Measurements from ENCODE around the gene POLQ. TPM values are rescaled to one million over a fixed set of nuclear protein-coding genes. Genes with fewer than 3 reads are reported as not detected.
"Not testable (repeated sequence)": the region's sequence is repeated elsewhere in the genome, so short reads cannot be mapped to it uniquely, and the experiment has no call there.

The POLQ gene
- total RNA-seq, 2 donors from 2014 or later = 11.5 to 49.6 TPM

- H3K4me1 Mint-ChIP-seq (ENCODE audit: low read depth in 2 of 2) = peaks cover 9 to 12% of the 10 kb centered on the region in 2 donors
- peaks cover 5% of the 10 kb centered on the region for H3K36me3 Mint-ChIP-seq
- no peak overlapping the region for H3K4me3 Mint-ChIP-seq
- no peaks in the 10 kb centered on the region for H3K27me3 Mint-ChIP-seq
- ATAC-seq = no peak
- no peak for DNase-seq (ENCODE audit: low spot score)
- H3K27ac Mint-ChIP-seq = no peak overlapping the region
- H3K9me3 Mint-ChIP-seq = no peaks in the 10 kb centered on the region
Measured at GRCh38 chr3:121436074-121436473, 109.7 kb downstream of the POLQ start.

- Mint-ChIP-seq H3K4me1 (ENCODE audit: low read depth in 2 of 2) (peaks cover 9 to 12% of the 10 kb centered on the region in 2 donors), H3K27ac (peak overlapping the region; percentile 50 to 54), H3K4me3 (peak overlapping the region; percentile 47), H3K36me3 (peaks cover 10% of the 10 kb centered on the region), H3K9me3 (no peaks in the 10 kb centered on the region), H3K27me3 (no peaks in the 10 kb centered on the region)
- ATAC-seq = peak; percentile 84 to 91
- DNase-seq (ENCODE audit: low spot score) = peak; percentile 74
Measured at GRCh38 chr3:121431726-121432517, 113.9 kb downstream of the POLQ start.

- H3K4me3 Mint-ChIP-seq = no peak overlapping the region
- no peak overlapping the region for H3K27ac Mint-ChIP-seq
- peaks cover 9 to 12% of the 10 kb centered on the region in 2 donors for H3K4me1 Mint-ChIP-seq (ENCODE audit: low read depth in 2 of 2)
- no peaks in the 10 kb centered on the region for H3K27me3 Mint-ChIP-seq
- no peaks in the 10 kb centered on the region for H3K9me3 Mint-ChIP-seq
- DNase-seq (ENCODE audit: low spot score) (no peak), ATAC-seq (no peak)
- peaks cover 10% of the 10 kb centered on the region for H3K36me3 Mint-ChIP-seq
Measured at GRCh38 chr3:121430664-121431215, 115.0 kb downstream of the POLQ start.

- no peaks in the 10 kb centered on the region for H3K4me1 Mint-ChIP-seq (ENCODE audit: low read depth in 2 of 2)
- DNase-seq (ENCODE audit: low spot score) (no peak), ATAC-seq (no peak)
- H3K9me3 Mint-ChIP-seq = no peaks in the 10 kb centered on the region
- no peaks in the 10 kb centered on the region for H3K27me3 Mint-ChIP-seq
- H3K36me3 Mint-ChIP-seq = no peaks in the 10 kb centered on the region
- no peak overlapping the region for H3K4me3 Mint-ChIP-seq
- H3K27ac Mint-ChIP-seq = no peak overlapping the region
Measured at GRCh38 chr3:121424549-121424948, 121.2 kb downstream of the POLQ start.

GRCh38 chr3:121418182-121418581 lies 127.6 kb downstream of the POLQ start:
- ATAC-seq = no peak
- no peaks in the 10 kb centered on the region for H3K9me3 Mint-ChIP-seq
- no peaks in the 10 kb centered on the region for H3K27me3 Mint-ChIP-seq
- DNase-seq (ENCODE audit: low spot score) = no peak
- H3K4me3 Mint-ChIP-seq = no peak overlapping the region
- no peaks in the 10 kb centered on the region for H3K36me3 Mint-ChIP-seq
- no peaks in the 10 kb centered on the region for H3K4me1 Mint-ChIP-seq (ENCODE audit: low read depth in 2 of 2)
- no peak overlapping the region for H3K27ac Mint-ChIP-seq

GRCh38 chr3:121414924-121415323 lies 130.9 kb downstream of the POLQ start:
- Mint-ChIP-seq H3K27me3 (no peaks in the 10 kb centered on the region), H3K27ac (no peak overlapping the region), H3K9me3 (no peaks in the 10 kb centered on the region), H3K4me1 (ENCODE audit: low read depth in 2 of 2) (no peaks in the 10 kb centered on the region), H3K4me3 (no peak overlapping the region), H3K36me3 (no peaks in the 10 kb centered on the region)
- ATAC-seq = no peak
- DNase-seq (ENCODE audit: low spot score) = no peak

GRCh38 chr3:121411523-121411922 lies 134.3 kb downstream of the POLQ start:
- no peak overlapping the region for H3K27ac Mint-ChIP-seq
- no peak overlapping the region for H3K4me3 Mint-ChIP-seq
- ATAC-seq (no peak), DNase-seq (ENCODE audit: low spot score) (no peak)
- peaks cover 4 to 10% of the 10 kb centered on the region in 2 donors for H3K27me3 Mint-ChIP-seq
- no peaks in the 10 kb centered on the region for H3K4me1 Mint-ChIP-seq (ENCODE audit: low read depth in 2 of 2)
- no peaks in the 10 kb centered on the region for H3K36me3 Mint-ChIP-seq
- H3K9me3 Mint-ChIP-seq = no peaks in the 10 kb centered on the region

- Mint-ChIP-seq H3K9me3 (no peaks in the 10 kb centered on the region), H3K4me3 (no peak overlapping the region), H3K36me3 (no peaks in the 10 kb centered on the region), H3K27me3 (peaks cover 4 to 14% of the 10 kb centered on the region in 2 donors), H3K4me1 (ENCODE audit: low read depth in 2 of 2) (no peaks in the 10 kb centered on the region), H3K27ac (no peak overlapping the region)
- DNase-seq (ENCODE audit: low spot score) = no peak
- ATAC-seq = no peak
Measured at GRCh38 chr3:121405631-121406030, 140.2 kb downstream of the POLQ start.

GRCh38 chr3:121399820-121400219 lies 146.0 kb downstream of the POLQ start:
- ATAC-seq (no peak), DNase-seq (ENCODE audit: low spot score) (no peak)
- H3K4me3 Mint-ChIP-seq = no peak overlapping the region
- H3K4me1 Mint-ChIP-seq (ENCODE audit: low read depth in 2 of 2) = no peaks in the 10 kb centered on the region
- no peaks in the 10 kb centered on the region for H3K36me3 Mint-ChIP-seq
- H3K27me3 Mint-ChIP-seq = peaks cover 5 to 7% of the 10 kb centered on the region in 2 donors
- peaks cover 2% of the 10 kb centered on the region for H3K9me3 Mint-ChIP-seq
- no peak overlapping the region for H3K27ac Mint-ChIP-seq

GRCh38 chr3:121398051-121398450 lies 147.7 kb downstream of the POLQ start:
- DNase-seq (ENCODE audit: low spot score); H3K27me3 Mint-ChIP-seq; H3K9me3 Mint-ChIP-seq; ATAC-seq; H3K27ac Mint-ChIP-seq; H3K4me3 Mint-ChIP-seq; H3K4me1 Mint-ChIP-seq (ENCODE audit: low read depth in 2 of 2); H3K36me3 Mint-ChIP-seq: not testable (repeated sequence)

- not testable (repeated sequence) for H3K9me3 Mint-ChIP-seq; DNase-seq (ENCODE audit: low spot score); H3K4me1 Mint-ChIP-seq (ENCODE audit: low read depth in 2 of 2); H3K4me3 Mint-ChIP-seq; ATAC-seq; H3K36me3 Mint-ChIP-seq; H3K27me3 Mint-ChIP-seq; H3K27ac Mint-ChIP-seq
Measured at GRCh38 chr3:121395967-121396366, 149.8 kb downstream of the POLQ start.

- H3K4me3 Mint-ChIP-seq; H3K36me3 Mint-ChIP-seq; H3K27ac Mint-ChIP-seq; DNase-seq (ENCODE audit: low spot score); ATAC-seq; H3K4me1 Mint-ChIP-seq (ENCODE audit: low read depth in 2 of 2): not testable (repeated sequence)
- Mint-ChIP-seq H3K27me3 (peaks cover 0 to 16% of the 10 kb centered on the region in 2 donors), H3K9me3 (peaks cover 12% of the 10 kb centered on the region)
Measured at GRCh38 chr3:121388308-121388707, 157.5 kb downstream of the POLQ start.
